GM10248 (cell line): ENCODE measurements around the gene DGKD.

ENCODE experiments used
- CTCF ChIA-PET: fragments of 300-600 bp; sonication (Branson Sonifier 250); formaldehyde crosslinking; extraction: SDS; loops from one replicate; lab custom pipeline; 2021; ENCODE audit warnings: antibody characterized with exemption; lab: Yijun Ruan, JAX
- POLR2A ChIA-PET: fragments of 350-650 bp; sonication (Branson Sonifier 250); formaldehyde crosslinking; extraction: SDS; loops from one replicate; lab custom pipeline; 2020; ENCODE audit warnings: antibody characterized with exemption; lab: Yijun Ruan, JAX
- DNase-seq: peaks from one replicate; pipeline ENCODE4 v3.0.0; 2012; ENCODE audit errors: extremely low spot score
- CTCF ChIP-seq: IDR thresholded peaks from 2 replicates; pipeline ENCODE4 v1.5.1; 2012; ENCODE audit warnings: mild to moderate bottlenecking, low read depth; ENCODE audit errors: extremely low read depth, missing control alignments, control extremely low read depth

DGKD gene

GRCh38 chr2:233485726-233486125, 131.4 kb downstream of the DGKD start:
- POLR2A ChIA-PET, result no interaction called here

GRCh38 chr2:233486357-233486756, 132.1 kb downstream of the DGKD start:
- DNase-seq, result no peak
- ChIA-PET POLR2A (no interaction called here), CTCF (interaction anchor here (1.3 kb wide), 1 partner anchor 9 kb away, joined by 4 read pairs; no protein-coding TSS in a partner anchor)
- no peak for TF ChIP-seq CTCF

More at GRCh38 chr2:233485726-233486125, 131.4 kb downstream of the DGKD start:
- DNase-seq, result no peak
- CTCF ChIA-PET, result interaction anchor here (1.3 kb wide), 1 partner anchor 10 kb away, joined by 4 read pairs; no protein-coding TSS in a partner anchor
- no peak for TF ChIP-seq CTCF

GRCh38 chr2:233486778-233487552, 132.7 kb downstream of the DGKD start:
- no peak for DNase-seq
- ChIA-PET CTCF (no interaction called here), POLR2A (no interaction called here)
- no peak for TF ChIP-seq CTCF

GRCh38 chr2:233487748-233488345, 133.6 kb downstream of the DGKD start:
- no peak for DNase-seq
- no peak for TF ChIP-seq CTCF
- ChIA-PET CTCF (interaction anchor here (1.1 kb wide), 1 partner anchor 9 kb away, joined by 3 read pairs; no protein-coding TSS in a partner anchor), POLR2A (no interaction called here)

GRCh38 chr2:233489143-233489542, 134.8 kb downstream of the DGKD start:
- no peak for TF ChIP-seq CTCF
- DNase-seq, result no peak
- ChIA-PET CTCF (interaction anchor here (1.1 kb wide), 1 partner anchor 8 kb away, joined by 3 read pairs; no protein-coding TSS in a partner anchor), POLR2A (no interaction called here)

- no peak for TF ChIP-seq CTCF
- ChIA-PET POLR2A (no interaction called here), CTCF (no interaction called here)
Observed at GRCh38 chr2:233489666-233490065, 135.4 kb downstream of the DGKD start.

More at GRCh38 chr2:233489666-233490065, 135.4 kb downstream of the DGKD start:
- no peak for DNase-seq
